ENCODE measurements around the gene KLHL24.
"Not testable (repeated sequence)": the region's sequence is repeated elsewhere in the genome, so short reads cannot be mapped to it uniquely, and the experiment has no call there.

KLHL24 gene

GRCh38 chr3:183636221-183637105 lies 1.0 kb downstream of the KLHL24 start:
- DNase-seq (ENCODE audit: low spot score), result peak; percentile 95

GRCh38 chr3:183637106-183637486 lies 1.7 kb downstream of the KLHL24 start:
- no peak for DNase-seq (ENCODE audit: low spot score)

GRCh38 chr3:183637633-183638032 lies 2.2 kb downstream of the KLHL24 start:
- DNase-seq (ENCODE audit: low spot score), result not testable (repeated sequence)

GRCh38 chr3:183638101-183638852 lies 2.9 kb downstream of the KLHL24 start:
- no peak for DNase-seq (ENCODE audit: low spot score)

- DNase-seq (ENCODE audit: low spot score), result not testable (repeated sequence)
Measured at GRCh38 chr3:183640635-183641034, 5.2 kb downstream of the KLHL24 start.

- DNase-seq (ENCODE audit: low spot score), result no peak
Measured at GRCh38 chr3:183641882-183642281, 6.5 kb downstream of the KLHL24 start.

GRCh38 chr3:183644244-183644643 lies 8.8 kb downstream of the KLHL24 start:
- no peak for DNase-seq (ENCODE audit: low spot score)

GRCh38 chr3:183645254-183645653 lies 9.8 kb downstream of the KLHL24 start:
- no peak for DNase-seq (ENCODE audit: low spot score)

GRCh38 chr3:183650554-183650953 lies 15.1 kb downstream of the KLHL24 start:
- DNase-seq (ENCODE audit: low spot score), result no peak

- no peak for DNase-seq (ENCODE audit: low spot score)
Measured at GRCh38 chr3:183653209-183654064, 18.0 kb downstream of the KLHL24 start.

GRCh38 chr3:183654727-183655126 lies 19.3 kb downstream of the KLHL24 start:
- no peak for DNase-seq (ENCODE audit: low spot score)

GRCh38 chr3:183662099-183662498 lies 26.7 kb downstream of the KLHL24 start:
- no peak for DNase-seq (ENCODE audit: low spot score)

GRCh38 chr3:183664913-183665381 lies 29.5 kb downstream of the KLHL24 start:
- no peak for DNase-seq (ENCODE audit: low spot score)

- DNase-seq (ENCODE audit: low spot score), result no peak
Measured at GRCh38 chr3:183680061-183680460, 44.6 kb downstream of the KLHL24 start.

- no peak for DNase-seq (ENCODE audit: low spot score)
Measured at GRCh38 chr3:183687705-183688104, 52.3 kb downstream of the KLHL24 start.

GRCh38 chr3:183688874-183689273 lies 53.5 kb downstream of the KLHL24 start:
- DNase-seq (ENCODE audit: low spot score), result no peak

GRCh38 chr3:183689621-183690020 lies 54.2 kb downstream of the KLHL24 start:
- DNase-seq (ENCODE audit: low spot score), result not testable (repeated sequence)

- no peak for DNase-seq (ENCODE audit: low spot score)
Measured at GRCh38 chr3:183690402-183690995, 55.1 kb downstream of the KLHL24 start.

GRCh38 chr3:183692436-183692835 lies 57.0 kb downstream of the KLHL24 start:
- no peak for DNase-seq (ENCODE audit: low spot score)

GRCh38 chr3:183695569-183696364 lies 60.3 kb downstream of the KLHL24 start:
- DNase-seq (ENCODE audit: low spot score), result no peak

GRCh38 chr3:183697123-183697609 lies 61.7 kb downstream of the KLHL24 start:
- DNase-seq (ENCODE audit: low spot score), result no peak

Data from ecto neural progenitor cell (in vitro differentiated cells).